Keratinocyte (primary cell): ENCODE data around the gene WDR27.

Experiments
- CTCF ChIP-seq, 3 experiments: IDR thresholded peaks in 1 of 3; conservative IDR thresholded peaks in 1 of 3; optimal IDR thresholded peaks in 1 of 3; 2 replicates in 2 of 3; 3 replicates in 1 of 3; pipeline versions ENCODE3 to v1.5.1; 2011; ENCODE audit warnings: low read length in 3 of 3, mild to moderate bottlenecking in 3 of 3, moderate library complexity in 2 of 3, control low read depth in 1 of 3, inconsistent platforms in 1 of 3; ENCODE audit not compliant: insufficient read depth in 2 of 3; ENCODE audit errors: extremely low read depth in 1 of 3
- EZH2 ChIP-seq: IDR thresholded peaks from one replicate; pipeline ENCODE4 v1.6.1; 2012; ENCODE audit warnings: inconsistent platforms, mild to moderate bottlenecking, low read length, moderate library complexity

- TF ChIP-seq CTCF (optimal IDR thresholded peaks at IDR 0.05 in 1 of 3, IDR thresholded peaks at IDR 0.05 in 1 of 3, conservative IDR thresholded peaks at IDR 0.05 in 1 of 3; ENCODE audit: extremely low read depth in 1 of 3, insufficient read depth in 2 of 3, low read length in 3 of 3) (no peak), EZH2 (no peak)
Observed at GRCh38 chr6:169561665-169562064, 140.2 kb downstream of the WDR27 start.
